NT2/D1 (cell line): Measurements from ENCODE around the gene AKT3.

ENCODE experiments used
- YY1 ChIP-seq: IDR thresholded peaks from 2 replicates; pipeline ENCODE4 v1.6.1; 2011; ENCODE audit not compliant: insufficient read length, insufficient read depth
- ZNF274 ChIP-seq: IDR thresholded peaks from 2 replicates; pipeline ENCODE4 v1.6.1; 2011; ENCODE audit warnings: mild to moderate bottlenecking, low read depth, low read length

GRCh38 chr1:243849421-243850201, 432 bp downstream of the AKT3 start:
- TF ChIP-seq YY1 = no peak
- no peak for TF ChIP-seq ZNF274
